A673 (cell line): ENCODE data around the gene LAMA2. TPM values are rescaled to one million over a fixed set of nuclear protein-coding genes. Genes with fewer than 3 reads are reported as not detected.

ENCODE experiments used
- BruUV-seq: library from RNA; stranded (reverse); fragments of 400-500 nt; replicated peaks from 2 replicates; lab custom pipeline; 2021; lab: Mats Ljungman, UMichigan
- CTCF ChIA-PET: fragments of 300-600 bp; sonication (Branson Sonifier 250); formaldehyde crosslinking; loops from one replicate; lab custom pipeline; 2022; ENCODE audit warnings: antibody characterized with exemption; lab: Charles Lee
- POLR2A ChIA-PET: fragments of 300-600 bp; sonication (Branson Sonifier 250); formaldehyde crosslinking; loops from one replicate; lab custom pipeline; 2022; ENCODE audit warnings: antibody characterized with exemption; ENCODE audit not compliant: low non-redundant PET; lab: Charles Lee
- DNase-seq: peaks from one replicate; pipeline ENCODE4 v3.0.0-alpha.2; 2015; ENCODE audit warnings: low spot score
- H3K27ac ChIP-seq: fragments of 200-600 bp; sonication (generic); 2 replicates; pipeline ENCODE4 v1.5.1; 2016; ENCODE audit warnings: mixed run types, low read depth, mild to moderate bottlenecking, mixed read lengths, antibody characterized with exemption, low read length; ENCODE audit not compliant: poor library complexity, severe bottlenecking
- H3K27me3 ChIP-seq: fragments of 200-600 bp; sonication (generic); replicated peaks from 2 replicates; pipeline ENCODE4 v1.6.1; 2017; ENCODE audit warnings: mixed run types, low read depth, mild to moderate bottlenecking, mixed read lengths, antibody characterized with exemption, low read length; ENCODE audit not compliant: insufficient read depth, poor library complexity
- H3K36me3 ChIP-seq: fragments of 200-600 bp; sonication (generic); 2 replicates; pipeline ENCODE4 v1.6.1; 2016; ENCODE audit warnings: mixed run types, mild to moderate bottlenecking, mixed read lengths, antibody characterized with exemption, low read length; ENCODE audit not compliant: insufficient read depth, poor library complexity, severe bottlenecking
- H3K4me1 ChIP-seq: fragments of 200-600 bp; sonication (generic); 2 replicates; pipeline ENCODE4 v1.6.1; 2017; ENCODE audit warnings: mixed run types, mild to moderate bottlenecking, mixed read lengths, antibody characterized with exemption, low read length; ENCODE audit not compliant: insufficient read depth, poor library complexity, severe bottlenecking
- H3K4me3 ChIP-seq: fragments of 200-600 bp; sonication (generic); 2 replicates; pipeline ENCODE4 v1.5.1; 2016; ENCODE audit warnings: low read depth, mixed run types, mild to moderate bottlenecking, mixed read lengths, low read length; ENCODE audit not compliant: poor library complexity, severe bottlenecking
- H3K9me3 ChIP-seq: fragments of 200-600 bp; sonication (generic); 2 replicates; pipeline ENCODE4 v1.6.1; 2016; ENCODE audit warnings: mixed run types, low read depth, mild to moderate bottlenecking, mixed read lengths, antibody characterized with exemption, low read length; ENCODE audit not compliant: poor library complexity, severe bottlenecking
- CTCF ChIP-seq: fragments of 300-800, 200-600 bp; sonication (generic); conservative IDR thresholded peaks from 2 replicates; pipeline ENCODE4 v1.5.1; 2017; ENCODE audit warnings: low read depth, mild to moderate bottlenecking, antibody characterized with exemption, low read length, moderate library complexity, mixed read lengths
- EZH2 ChIP-seq: fragments of 200-600 bp; sonication (generic); IDR thresholded peaks from 2 replicates; pipeline ENCODE4 v1.6.1; 2017; ENCODE audit warnings: borderline replicate concordance, low read depth, mild to moderate bottlenecking, mixed read lengths, antibody characterized with exemption, low read length; ENCODE audit not compliant: poor library complexity, severe bottlenecking
- intact Hi-C: fragments of 100-400 bp; cut with micrococcal nuclease; formaldehyde crosslinking; loops from one replicate; pipeline ENCODE4 v1.10.0; 2022; ENCODE audit not compliant: unreplicated experiment
- total RNA-seq: library from RNA; stranded (reverse); gene quantifications from 2 replicates; pipeline ENCODE4 v1.2.3, GENCODE V29; 2021

LAMA2 gene
- total RNA-seq, 1 experiment from 2014 or later: 2.2 TPM

GRCh38 chr6:129030215-129030614, 147.3 kb downstream of the LAMA2 start:
- Histone ChIP-seq H3K9me3 (no peaks in the 10 kb centered on the region), H3K4me1 (peaks cover 6% of the 10 kb centered on the region), H3K27ac (no peak overlapping the region), H3K4me3 (no peak overlapping the region), H3K36me3 (no peaks in the 10 kb centered on the region), H3K27me3 (no peaks in the 10 kb centered on the region)
- no TSS peak for BruUV-seq
- CTCF ChIA-PET: no interaction called here
- peak; percentile 27 for DNase-seq
- intact Hi-C loops: no loop called here
- POLR2A ChIA-PET: no interaction called here
- no peak for TF ChIP-seq EZH2
- TF ChIP-seq CTCF: no peak

- H3K36me3 ChIP-seq: no peaks in the 10 kb centered on the region
- H3K4me3 ChIP-seq: no peak overlapping the region
- no peaks in the 10 kb centered on the region for H3K9me3 ChIP-seq
- no peaks in the 10 kb centered on the region for H3K27me3 ChIP-seq
- POLR2A ChIA-PET: no interaction called here
- CTCF ChIA-PET: no interaction called here
- no TSS peak for BruUV-seq
- H3K4me1 ChIP-seq: peaks cover 6% of the 10 kb centered on the region
- H3K27ac ChIP-seq: peak overlapping the region; percentile 26
- TF ChIP-seq EZH2 (no peak), CTCF (no peak)
- peak; percentile 47 for DNase-seq
- intact Hi-C loops: no loop called here
Measured at GRCh38 chr6:129031051-129031599, 148.2 kb downstream of the LAMA2 start.

GRCh38 chr6:129032602-129033001, 149.7 kb downstream of the LAMA2 start:
- no peak overlapping the region for H3K27ac ChIP-seq
- ChIA-PET CTCF (no interaction called here), POLR2A (no interaction called here)
- no peak overlapping the region for H3K4me3 ChIP-seq
- BruUV-seq: no TSS peak
- H3K36me3 ChIP-seq: no peaks in the 10 kb centered on the region
- peaks cover 6% of the 10 kb centered on the region for H3K4me1 ChIP-seq
- intact Hi-C loops: no loop called here
- no peaks in the 10 kb centered on the region for H3K27me3 ChIP-seq
- DNase-seq: no peak
- no peak for TF ChIP-seq EZH2
- TF ChIP-seq CTCF: no peak
- H3K9me3 ChIP-seq: no peaks in the 10 kb centered on the region
